AG10803 (cell line): ENCODE results near the gene GRHPR.

ENCODE experiments used
- DNase-seq: peaks from one replicate; pipeline ENCODE4 v3.0.0; 2010; ENCODE audit warnings: low read depth
- H3K4me3 ChIP-seq: 2 replicates; pipeline ENCODE4 v1.5.1; 2011; ENCODE audit warnings: mild to moderate bottlenecking, low read length, control low read depth
- TF ChIP-seq, protein P1 (sequence below): conservative IDR thresholded peaks from 2 replicates; pipeline ENCODE4 v1.5.1; 2011; ENCODE audit warnings: mild to moderate bottlenecking, low read length, control low read depth, inconsistent platforms

The GRHPR gene

DNA sequence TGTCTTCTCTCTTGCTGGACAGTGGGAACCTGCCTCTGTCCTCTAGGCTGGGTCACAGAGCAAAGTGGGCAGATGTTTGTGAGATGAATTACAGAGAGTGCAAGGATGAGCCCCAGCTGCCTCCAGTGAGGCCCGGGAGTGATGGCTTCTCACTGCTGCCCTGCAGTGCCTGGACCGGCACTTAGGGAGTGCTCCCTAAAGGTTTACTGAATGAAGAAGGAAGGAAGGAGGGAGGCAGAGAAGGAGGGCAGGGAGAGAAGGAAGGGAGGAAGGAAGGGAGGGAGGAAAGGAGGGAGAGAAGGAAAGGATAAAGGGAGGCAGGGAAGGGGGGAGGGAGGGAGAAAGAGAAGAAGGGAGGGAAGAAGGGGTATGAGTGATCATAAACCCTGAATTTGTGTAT lies 42.7 kb upstream of the GRHPR start:
- H3K4me3 ChIP-seq, result no peak overlapping the region
- no peak for DNase-seq
- TF ChIP-seq, protein P1, sequence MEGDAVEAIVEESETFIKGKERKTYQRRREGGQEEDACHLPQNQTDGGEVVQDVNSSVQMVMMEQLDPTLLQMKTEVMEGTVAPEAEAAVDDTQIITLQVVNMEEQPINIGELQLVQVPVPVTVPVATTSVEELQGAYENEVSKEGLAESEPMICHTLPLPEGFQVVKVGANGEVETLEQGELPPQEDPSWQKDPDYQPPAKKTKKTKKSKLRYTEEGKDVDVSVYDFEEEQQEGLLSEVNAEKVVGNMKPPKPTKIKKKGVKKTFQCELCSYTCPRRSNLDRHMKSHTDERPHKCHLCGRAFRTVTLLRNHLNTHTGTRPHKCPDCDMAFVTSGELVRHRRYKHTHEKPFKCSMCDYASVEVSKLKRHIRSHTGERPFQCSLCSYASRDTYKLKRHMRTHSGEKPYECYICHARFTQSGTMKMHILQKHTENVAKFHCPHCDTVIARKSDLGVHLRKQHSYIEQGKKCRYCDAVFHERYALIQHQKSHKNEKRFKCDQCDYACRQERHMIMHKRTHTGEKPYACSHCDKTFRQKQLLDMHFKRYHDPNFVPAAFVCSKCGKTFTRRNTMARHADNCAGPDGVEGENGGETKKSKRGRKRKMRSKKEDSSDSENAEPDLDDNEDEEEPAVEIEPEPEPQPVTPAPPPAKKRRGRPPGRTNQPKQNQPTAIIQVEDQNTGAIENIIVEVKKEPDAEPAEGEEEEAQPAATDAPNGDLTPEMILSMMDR, result no peak

DNA sequence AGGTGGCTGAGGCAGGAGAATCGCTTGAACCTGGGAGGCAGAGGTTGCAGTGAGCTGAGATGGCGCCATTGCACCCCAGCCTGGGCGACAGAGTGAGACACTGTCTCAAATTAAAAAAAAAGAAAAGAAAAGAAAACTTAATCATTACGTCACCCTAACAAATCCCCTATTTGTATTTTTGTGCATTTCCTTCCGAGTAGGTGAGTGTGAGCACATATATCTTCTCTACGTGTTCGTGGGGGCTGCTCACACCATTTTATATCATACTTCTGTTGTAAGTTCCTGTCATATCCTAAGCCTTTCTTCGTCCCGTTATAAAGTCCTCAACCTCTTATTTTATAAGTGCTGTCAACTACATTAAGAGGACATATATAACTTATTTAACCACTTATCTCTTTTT lies 41.9 kb upstream of the GRHPR start:
- no peak overlapping the region for H3K4me3 ChIP-seq
- TF ChIP-seq, protein P1, result no peak
- DNase-seq, result no peak

GRCh38 chr9:37381094-37381741 lies 41.3 kb upstream of the GRHPR start:
- no peak overlapping the region for H3K4me3 ChIP-seq
- TF ChIP-seq, protein P1, result no peak
- DNase-seq, result no peak

DNA sequence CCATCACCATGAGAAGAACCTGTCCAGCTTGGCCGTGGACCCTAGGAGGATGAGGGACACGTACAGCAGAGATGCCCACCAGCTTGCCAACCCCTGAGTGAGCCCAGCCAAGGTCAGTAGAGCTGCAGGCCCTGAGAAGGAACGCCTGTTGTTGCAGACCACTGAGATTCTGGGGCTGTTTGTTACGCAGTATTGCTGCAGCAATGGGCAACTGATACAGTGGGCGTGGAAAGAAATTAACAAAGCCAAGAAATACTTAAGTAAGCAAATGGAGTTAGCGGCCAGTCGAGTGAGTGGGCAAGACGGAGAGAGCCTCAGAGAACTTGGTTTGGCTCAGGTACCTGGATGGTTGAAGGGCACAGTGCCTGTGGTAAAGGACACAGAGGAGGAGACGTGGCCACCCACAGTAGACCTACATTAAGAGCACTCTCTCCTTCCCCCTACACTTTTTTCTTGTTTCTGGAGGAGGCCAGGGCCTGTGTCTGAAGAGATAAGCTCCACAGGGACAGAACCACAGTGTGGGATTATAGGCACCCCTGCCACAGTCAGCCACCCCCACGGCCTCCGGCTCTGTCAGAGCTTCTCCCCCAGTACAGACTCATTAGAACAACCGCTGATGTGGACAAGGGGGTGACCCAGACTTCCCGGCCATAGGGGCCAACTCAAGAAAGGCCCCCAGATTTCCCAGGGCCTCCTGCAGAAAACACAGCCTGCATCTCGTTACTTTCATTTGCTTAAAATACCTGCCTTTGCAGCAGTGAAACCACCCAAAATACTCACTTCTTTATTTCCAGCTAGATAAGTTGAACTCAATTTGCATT lies 40.1 kb upstream of the GRHPR start:
- no peak overlapping the region for H3K4me3 ChIP-seq
- TF ChIP-seq, protein P1, result no peak
- DNase-seq, result no peak

DNA sequence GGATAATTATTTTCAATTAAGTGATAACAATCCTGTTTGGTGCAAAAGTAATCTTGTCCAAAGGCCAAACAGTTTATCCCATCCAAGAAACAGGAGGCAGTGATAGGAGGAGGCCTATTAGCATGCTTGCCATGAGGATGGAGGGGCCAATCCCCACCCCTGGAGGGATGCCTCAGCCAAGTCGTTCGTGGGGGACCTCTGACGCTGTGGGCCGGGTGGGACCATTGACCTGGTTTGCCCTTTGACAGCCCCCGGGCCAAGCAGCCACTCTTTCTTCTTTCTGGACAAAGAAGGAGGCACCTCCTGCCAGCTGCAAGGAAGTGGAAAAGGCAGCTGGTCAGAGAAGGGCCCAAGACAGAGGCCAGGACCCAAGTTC lies 39.5 kb upstream of the GRHPR start:
- H3K4me3 ChIP-seq, result no peak overlapping the region
- TF ChIP-seq, protein P1, result no peak
- no peak for DNase-seq

DNA sequence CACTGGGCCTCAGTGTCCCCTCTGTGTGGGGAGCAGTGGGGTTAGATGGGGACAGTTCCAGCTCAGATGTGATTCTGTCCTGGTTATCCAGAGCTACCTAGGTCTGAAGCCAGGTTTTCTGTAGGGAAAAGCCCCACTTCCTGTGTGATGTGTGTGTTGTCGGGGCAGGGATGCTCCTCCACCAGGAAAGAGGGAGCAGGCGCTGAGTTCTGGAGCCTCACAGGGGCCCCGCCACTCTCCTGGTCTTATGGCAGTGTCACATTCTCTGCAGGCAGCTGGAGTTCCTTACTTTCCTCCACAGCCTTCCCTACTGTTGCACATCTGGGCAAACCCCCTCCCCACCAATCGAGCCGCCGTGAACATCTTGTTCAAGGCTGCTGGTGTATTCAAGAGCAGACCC lies 39.1 kb upstream of the GRHPR start:
- no peak for DNase-seq
- TF ChIP-seq, protein P1, result no peak
- H3K4me3 ChIP-seq, result no peak overlapping the region
